Muscle layer of colon (tissue), 2 donors: Measurements from ENCODE around the gene TUBGCP3.
A peak's percentile ranks its signal among the peaks of the same experiment; 100 is the strongest.
"Not testable (repeated sequence)": the region's sequence is repeated elsewhere in the genome, so short reads cannot be mapped to it uniquely, and the experiment has no call there.

Experiments used
- H3K27ac ChIP-seq: one replicate; pipeline ENCODE4 v1.7.0; 2013; ENCODE audit warnings: low read depth, mild to moderate bottlenecking, low read length, moderate library complexity
- H3K27me3 ChIP-seq, 2 donors: one replicate each; pipeline ENCODE4 v1.7.0; 2013; ENCODE audit warnings: low read length in 2 of 2, mild to moderate bottlenecking in 2 of 2; ENCODE audit not compliant: insufficient read depth in 2 of 2, control insufficient read depth in 1 of 2
- H3K36me3 ChIP-seq: one replicate; pipeline ENCODE4 v1.7.0; 2013; ENCODE audit warnings: mild to moderate bottlenecking, low read length; ENCODE audit not compliant: insufficient read depth
- H3K4me1 ChIP-seq: one replicate; pipeline ENCODE4 v1.7.0; 2013; ENCODE audit warnings: mild to moderate bottlenecking, low read length; ENCODE audit not compliant: insufficient read depth
- H3K4me3 ChIP-seq, 2 donors: one replicate each; pipeline ENCODE4 v1.7.0; 2013; ENCODE audit warnings: low read length in 2 of 2, low read depth in 1 of 2, mild to moderate bottlenecking in 1 of 2, moderate library complexity in 1 of 2
- H3K9ac ChIP-seq: one replicate; pipeline ENCODE4 v1.7.0; 2013; ENCODE audit warnings: low read length
- H3K9me3 ChIP-seq: one replicate; pipeline ENCODE4 v1.7.0; 2013; ENCODE audit warnings: mild to moderate bottlenecking, low read length
- donor health status: abdominal sarcoma.
- donor health status: Adenocarcinoma of cecum.

TUBGCP3 gene, protein sequence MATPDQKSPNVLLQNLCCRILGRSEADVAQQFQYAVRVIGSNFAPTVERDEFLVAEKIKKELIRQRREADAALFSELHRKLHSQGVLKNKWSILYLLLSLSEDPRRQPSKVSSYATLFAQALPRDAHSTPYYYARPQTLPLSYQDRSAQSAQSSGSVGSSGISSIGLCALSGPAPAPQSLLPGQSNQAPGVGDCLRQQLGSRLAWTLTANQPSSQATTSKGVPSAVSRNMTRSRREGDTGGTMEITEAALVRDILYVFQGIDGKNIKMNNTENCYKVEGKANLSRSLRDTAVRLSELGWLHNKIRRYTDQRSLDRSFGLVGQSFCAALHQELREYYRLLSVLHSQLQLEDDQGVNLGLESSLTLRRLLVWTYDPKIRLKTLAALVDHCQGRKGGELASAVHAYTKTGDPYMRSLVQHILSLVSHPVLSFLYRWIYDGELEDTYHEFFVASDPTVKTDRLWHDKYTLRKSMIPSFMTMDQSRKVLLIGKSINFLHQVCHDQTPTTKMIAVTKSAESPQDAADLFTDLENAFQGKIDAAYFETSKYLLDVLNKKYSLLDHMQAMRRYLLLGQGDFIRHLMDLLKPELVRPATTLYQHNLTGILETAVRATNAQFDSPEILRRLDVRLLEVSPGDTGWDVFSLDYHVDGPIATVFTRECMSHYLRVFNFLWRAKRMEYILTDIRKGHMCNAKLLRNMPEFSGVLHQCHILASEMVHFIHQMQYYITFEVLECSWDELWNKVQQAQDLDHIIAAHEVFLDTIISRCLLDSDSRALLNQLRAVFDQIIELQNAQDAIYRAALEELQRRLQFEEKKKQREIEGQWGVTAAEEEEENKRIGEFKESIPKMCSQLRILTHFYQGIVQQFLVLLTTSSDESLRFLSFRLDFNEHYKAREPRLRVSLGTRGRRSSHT

DNA sequence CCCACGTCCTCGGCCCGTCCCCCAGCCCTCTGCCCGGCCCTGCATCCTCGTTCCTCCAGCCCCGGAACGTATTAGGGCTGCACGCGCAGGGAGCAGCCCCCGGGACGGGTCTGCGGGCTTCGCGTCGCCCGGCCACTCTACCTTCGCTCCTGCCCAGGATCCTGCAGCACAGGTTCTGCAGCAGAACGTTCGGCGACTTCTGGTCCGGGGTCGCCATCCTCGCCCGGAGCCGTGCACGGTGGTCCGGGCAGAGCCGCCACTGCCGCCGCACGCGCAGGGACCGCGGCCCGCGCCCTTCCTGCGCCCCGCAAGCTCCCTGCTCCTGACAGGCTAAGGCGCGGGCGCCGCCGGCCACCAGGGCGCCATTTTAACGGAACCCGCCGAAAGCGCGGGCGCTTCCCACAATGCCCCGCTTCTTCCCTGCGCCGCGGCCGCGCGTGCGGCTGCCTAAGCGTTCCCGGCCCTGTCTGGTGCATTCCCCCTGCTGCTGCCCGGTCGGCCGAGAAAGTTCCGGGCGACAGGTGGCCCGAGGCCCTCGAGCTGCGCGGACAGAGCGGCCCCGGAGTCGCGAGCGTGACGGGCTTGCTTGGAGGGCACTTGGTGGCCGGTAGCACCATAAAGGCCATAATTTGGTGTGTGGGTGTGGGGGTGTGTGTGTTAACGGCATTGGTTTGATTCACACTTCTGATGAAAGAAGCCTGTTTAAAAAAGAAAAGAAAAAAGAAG lies at the start of gene TUBGCP3:
Gene TUBGCP3, minus strand, starts transcription at position 390 of the 726 bp plus-strand sequence. Its CDS starts 173 bp downstream, at position 217.
- peak within 1 kb of the TSS; percentile 71 for H3K9ac ChIP-seq
- peak within 1 kb of the TSS; percentile 94 for H3K27ac ChIP-seq
- H3K27me3 ChIP-seq, result no peaks in the 10 kb centered on the region
- H3K36me3 ChIP-seq, result no peaks in the 10 kb centered on the region
- H3K9me3 ChIP-seq, result no peaks in the 10 kb centered on the region
- H3K4me3 ChIP-seq, result peak within 1 kb of the TSS; percentile 80 to 97
- peaks cover 15% of the 10 kb centered on the region for H3K4me1 ChIP-seq

DNA sequence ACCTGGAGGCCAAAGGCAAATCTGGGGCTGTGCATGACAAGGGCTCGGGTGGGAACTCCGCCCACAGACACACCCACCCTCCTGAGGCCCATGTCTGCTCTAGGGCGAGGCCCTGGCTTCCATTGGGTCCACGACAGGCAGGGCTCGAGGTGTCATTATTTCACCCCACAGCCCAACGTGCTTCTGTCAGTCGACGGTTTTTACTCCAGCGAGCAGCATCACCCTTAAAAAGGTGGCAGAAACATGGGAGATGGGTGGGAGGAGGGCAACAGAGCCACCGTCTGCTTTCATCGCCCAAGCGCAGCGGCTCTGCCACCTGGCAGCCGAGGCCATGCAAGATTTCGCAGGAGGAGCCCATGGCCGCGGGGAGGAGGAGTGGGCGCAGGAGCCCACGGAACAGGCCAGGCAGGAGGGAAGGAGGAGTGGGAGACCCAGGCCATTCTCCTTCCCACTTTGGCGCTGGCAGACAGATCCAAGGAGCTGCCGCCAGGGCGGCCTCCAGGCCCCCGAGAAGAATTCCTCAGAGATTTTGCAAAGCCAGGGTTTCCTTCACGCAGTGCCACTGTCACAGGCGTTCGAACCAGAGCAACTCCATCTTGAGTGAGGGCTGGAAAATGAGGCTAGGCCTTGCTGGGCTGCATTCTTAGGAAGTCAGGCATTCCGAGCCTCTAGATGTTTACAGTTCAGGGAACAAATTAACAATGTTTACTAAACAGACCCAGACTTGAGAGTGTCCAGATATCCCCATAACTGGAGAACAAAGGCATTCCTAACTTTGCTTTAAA lies 49.3 kb upstream of the TUBGCP3 start:
- Histone ChIP-seq H3K4me1 (peaks cover 5% of the 10 kb centered on the region), H3K27me3 (peaks cover 0 to 3% of the 10 kb centered on the region in 2 donors), H3K36me3 (no peaks in the 10 kb centered on the region), H3K9me3 (no peaks in the 10 kb centered on the region), H3K9ac (no peak overlapping the region), H3K27ac (no peak overlapping the region), H3K4me3 (no peak overlapping the region)

DNA sequence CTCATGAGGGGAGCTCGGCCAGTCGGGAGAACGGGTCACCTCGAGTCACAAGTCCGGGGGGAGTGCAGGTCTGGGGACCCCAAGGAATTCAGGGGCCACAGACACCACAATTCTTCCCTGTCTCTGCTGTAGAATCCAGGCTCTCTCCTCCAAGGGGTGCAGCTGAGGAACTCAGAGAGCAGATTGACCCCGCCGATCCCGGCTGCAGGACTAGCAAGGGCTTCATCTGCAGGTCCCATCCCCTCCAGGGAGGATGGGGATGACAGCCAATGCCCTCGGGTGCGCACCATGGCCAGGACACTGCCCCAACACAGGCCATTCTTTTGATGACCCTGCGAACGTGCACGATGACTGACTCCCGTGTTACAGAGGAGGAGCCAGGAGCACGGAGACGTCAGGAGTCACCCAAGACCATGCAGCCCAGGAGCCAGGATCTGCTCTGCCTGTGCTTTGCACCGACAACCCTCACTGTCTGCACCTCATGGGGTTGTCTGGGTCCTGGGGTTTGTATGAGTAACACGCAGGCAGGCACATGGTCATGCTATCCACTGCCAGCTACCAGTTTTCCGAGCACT lies 48.5 kb upstream of the TUBGCP3 start:
- Histone ChIP-seq H3K27ac (no peak overlapping the region), H3K9me3 (no peaks in the 10 kb centered on the region), H3K9ac (no peak overlapping the region), H3K36me3 (no peaks in the 10 kb centered on the region), H3K4me3 (no peak overlapping the region), H3K27me3 (peaks cover 0 to 3% of the 10 kb centered on the region in 2 donors), H3K4me1 (peaks cover 5% of the 10 kb centered on the region)

DNA sequence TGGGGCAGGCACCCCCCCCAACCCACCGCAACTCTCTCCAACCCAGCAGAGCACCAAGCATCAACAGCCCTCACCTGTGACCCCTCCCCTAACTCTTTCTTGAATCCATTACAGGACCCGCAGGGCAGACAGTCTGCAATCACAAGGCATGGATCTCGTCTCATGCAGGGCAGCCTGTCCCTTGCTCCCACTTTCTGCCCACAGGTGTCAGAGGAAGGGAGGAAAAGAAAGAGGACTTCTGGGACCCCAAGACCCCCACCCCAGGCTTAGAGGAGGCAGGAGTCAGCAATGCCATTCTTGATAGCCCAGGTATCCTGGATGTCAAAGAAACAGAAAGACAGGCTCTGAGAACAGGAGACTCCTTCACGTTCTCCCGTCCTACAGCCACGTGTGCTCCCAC lies 47.4 kb upstream of the TUBGCP3 start:
- Histone ChIP-seq H3K9me3 (no peaks in the 10 kb centered on the region), H3K4me3 (no peak overlapping the region), H3K9ac (no peak overlapping the region), H3K27me3 (no peaks in the 10 kb centered on the region), H3K27ac (no peak overlapping the region), H3K36me3 (no peaks in the 10 kb centered on the region), H3K4me1 (peaks cover 5% of the 10 kb centered on the region)

DNA sequence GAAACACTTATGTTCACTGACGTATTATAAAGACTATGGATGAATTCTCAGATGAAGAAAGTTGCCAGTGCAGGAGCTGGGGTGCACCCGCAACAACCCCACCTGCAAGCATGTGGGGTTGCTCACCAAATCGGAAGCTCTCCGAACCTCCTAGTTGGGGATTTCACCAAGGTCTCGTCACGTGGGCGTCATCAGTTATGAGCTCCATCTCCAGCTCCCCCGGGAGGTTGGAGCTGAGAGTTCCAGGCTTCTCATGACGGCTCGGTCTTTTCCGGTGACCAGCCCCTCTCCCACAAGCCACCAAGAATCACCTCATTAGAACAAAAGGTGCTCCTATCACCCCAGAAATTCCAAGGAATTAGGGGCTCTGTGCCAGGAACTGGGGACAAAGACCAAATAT lies 46.1 kb upstream of the TUBGCP3 start:
- Histone ChIP-seq H3K4me3 (no peak overlapping the region), H3K36me3 (no peaks in the 10 kb centered on the region), H3K4me1 (peaks cover 5% of the 10 kb centered on the region), H3K27me3 (no peaks in the 10 kb centered on the region), H3K27ac (no peak overlapping the region), H3K9me3 (no peaks in the 10 kb centered on the region), H3K9ac (no peak overlapping the region)

DNA sequence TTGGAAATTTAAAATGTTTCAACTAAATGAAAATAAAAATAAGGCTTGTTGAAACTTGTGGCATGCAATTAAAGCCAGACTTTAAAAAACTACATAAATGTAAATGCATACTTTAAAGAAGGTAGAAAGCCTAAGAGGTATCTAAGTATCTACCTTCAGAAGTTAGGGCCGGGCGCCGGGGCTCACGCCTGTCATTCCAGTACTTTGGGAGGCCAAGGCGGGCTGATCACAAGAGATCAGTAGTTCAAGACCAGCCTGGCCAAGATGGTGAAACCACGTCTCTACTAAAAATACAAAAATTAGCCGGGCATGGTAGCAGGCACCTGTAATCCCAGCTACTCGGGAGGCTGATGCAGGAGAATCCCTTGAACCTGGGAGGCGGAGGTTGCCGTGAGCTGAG lies 42.3 kb upstream of the TUBGCP3 start:
- H3K4me1 ChIP-seq, H3K9me3 ChIP-seq, H3K9ac ChIP-seq, H3K27ac ChIP-seq, H3K27me3 ChIP-seq, H3K4me3 ChIP-seq, H3K36me3 ChIP-seq: not testable (repeated sequence)

DNA sequence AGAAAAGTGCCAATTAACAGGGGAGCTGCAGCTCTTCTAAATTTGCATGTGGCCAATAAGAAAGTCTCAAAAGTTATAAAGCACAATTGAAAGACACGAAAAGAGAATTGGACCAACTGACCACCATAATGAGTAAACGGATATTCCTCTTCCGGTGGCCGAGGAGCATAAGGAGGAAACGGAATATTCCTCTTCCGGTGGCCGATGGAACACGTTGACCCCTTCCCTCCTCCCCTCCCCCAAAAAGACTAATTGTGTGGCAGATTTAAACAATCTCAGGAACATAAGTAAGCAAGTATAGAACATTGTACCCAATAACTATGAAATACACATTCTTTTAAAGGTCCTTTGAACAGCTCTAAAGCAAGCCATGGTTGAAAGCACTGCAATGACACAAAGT lies 41.2 kb upstream of the TUBGCP3 start:
- H3K9me3 ChIP-seq, result no peaks in the 10 kb centered on the region
- no peaks in the 10 kb centered on the region for H3K36me3 ChIP-seq
- H3K27me3 ChIP-seq, result no peaks in the 10 kb centered on the region
- no peak overlapping the region for H3K4me3 ChIP-seq
- no peaks in the 10 kb centered on the region for H3K4me1 ChIP-seq
- no peak overlapping the region for H3K27ac ChIP-seq
- H3K9ac ChIP-seq, result no peak overlapping the region

DNA sequence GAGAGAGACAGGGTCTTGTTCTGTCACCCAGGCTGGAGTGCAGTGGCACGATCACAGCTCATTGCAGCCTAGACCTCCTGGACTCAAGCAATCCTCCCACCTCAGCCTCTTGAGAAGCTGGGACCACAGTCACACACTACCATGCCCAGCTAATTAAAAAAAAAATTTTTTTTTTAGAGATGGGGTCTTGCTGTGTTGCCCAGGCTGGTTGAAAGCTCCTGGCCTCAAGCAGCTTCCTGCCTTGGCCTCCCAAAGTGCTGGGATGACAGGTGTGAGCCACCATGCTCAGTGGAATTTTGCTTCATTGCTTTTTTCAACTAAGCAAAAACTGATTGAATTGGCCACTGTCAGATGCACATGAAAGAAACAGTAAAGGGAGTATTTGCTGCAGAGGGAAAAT lies 39.7 kb upstream of the TUBGCP3 start:
- not testable (repeated sequence) for H3K4me3 ChIP-seq, H3K27me3 ChIP-seq, H3K27ac ChIP-seq, H3K4me1 ChIP-seq, H3K9ac ChIP-seq, H3K36me3 ChIP-seq, H3K9me3 ChIP-seq

DNA sequence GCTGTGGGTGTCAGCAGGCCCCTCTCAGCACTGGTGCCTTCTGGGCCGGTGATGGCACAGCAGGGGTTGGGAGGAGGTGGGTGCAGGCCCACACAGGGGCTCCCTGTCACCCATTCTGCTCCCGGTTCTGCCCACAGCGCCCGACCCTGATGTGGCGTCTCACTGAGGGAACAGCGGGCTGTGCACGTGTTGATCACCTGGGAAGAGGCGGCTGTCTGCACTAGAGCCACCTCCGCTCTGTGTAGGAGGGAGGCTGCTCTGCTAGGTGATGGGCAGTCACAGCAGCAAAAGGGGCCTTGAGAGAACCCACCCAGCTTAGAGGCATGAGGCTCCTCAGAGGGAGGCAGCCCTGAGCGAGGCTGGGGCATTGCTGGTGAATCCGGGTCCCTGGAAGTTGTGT lies 39.2 kb upstream of the TUBGCP3 start:
- H3K9me3 ChIP-seq, result no peaks in the 10 kb centered on the region
- no peaks in the 10 kb centered on the region for H3K4me1 ChIP-seq
- no peaks in the 10 kb centered on the region for H3K27me3 ChIP-seq
- H3K4me3 ChIP-seq, result no peak overlapping the region
- H3K27ac ChIP-seq, result no peak overlapping the region
- H3K36me3 ChIP-seq, result no peaks in the 10 kb centered on the region
- no peak overlapping the region for H3K9ac ChIP-seq

DNA sequence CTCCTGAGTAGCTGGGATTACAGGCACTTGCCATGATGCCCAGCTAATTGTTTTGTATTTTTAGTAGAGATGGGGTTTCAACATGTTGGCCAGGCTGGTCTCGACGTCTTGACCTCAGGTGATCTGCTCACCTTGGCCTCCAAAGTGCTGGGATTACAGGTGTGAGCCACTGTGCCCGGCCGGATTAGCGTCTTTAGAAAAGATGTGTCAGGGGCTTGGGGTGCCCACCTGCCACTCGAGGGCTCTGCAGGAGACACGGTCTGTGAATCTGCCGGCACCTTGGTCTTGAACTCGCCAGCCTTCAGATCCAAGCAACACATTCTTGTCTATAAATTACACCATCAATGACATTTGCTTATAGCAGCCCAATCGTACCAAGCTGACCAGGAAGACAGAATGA lies 38.8 kb upstream of the TUBGCP3 start:
- Histone ChIP-seq H3K4me3 (no peak overlapping the region), H3K9me3 (no peaks in the 10 kb centered on the region), H3K27me3 (no peaks in the 10 kb centered on the region)

More for the DNA sequence above, 38.8 kb upstream of the TUBGCP3 start:
- H3K27ac ChIP-seq, result no peak overlapping the region
- H3K4me1 ChIP-seq, result no peaks in the 10 kb centered on the region
- no peaks in the 10 kb centered on the region for H3K36me3 ChIP-seq
- H3K9ac ChIP-seq, result no peak overlapping the region
